HL-60 (cell line): ENCODE results near the gene SMPD1.

Source experiments
- DNase-seq, 2 experiments: peaks; one replicate each; pipeline ENCODE4 v3.0.0-alpha.2; 2010 to 2020; ENCODE audit warnings: low read depth in 1 of 2, low spot score in 1 of 2
- H3K27ac ChIP-seq: fragments of 250-450 bp; sonication (Bioruptor Pico); replicated peaks from 2 replicates; pipeline ENCODE4 v1.5.1; 2020; ENCODE audit warnings: mild to moderate bottlenecking, moderate library complexity
- H3K27me3 ChIP-seq: fragments of 250-450 bp; sonication (Bioruptor Pico); 2 replicates; pipeline ENCODE4 v1.5.1; 2021; ENCODE audit warnings: mild to moderate bottlenecking, moderate library complexity; ENCODE audit not compliant: insufficient read depth, poor library complexity, severe bottlenecking
- H3K4me3 ChIP-seq: replicated peaks from 2 replicates; pipeline ENCODE4 v1.5.1; 2011; ENCODE audit warnings: mild to moderate bottlenecking, control low read depth, low read length; ENCODE audit not compliant: insufficient read depth
- GABPA ChIP-seq: IDR thresholded peaks from 2 replicates; pipeline ENCODE4 v1.6.1; 2012; ENCODE audit warnings: low read depth
- POLR2AphosphoS5 ChIP-seq: IDR thresholded peaks from 2 replicates; pipeline ENCODE4 v1.6.1; 2012; ENCODE audit warnings: low read depth
- REST ChIP-seq: IDR thresholded peaks from 2 replicates; pipeline ENCODE4 v1.6.1; 2012; ENCODE audit warnings: low read depth; ENCODE audit not compliant: insufficient replicate concordance
- SPI1 ChIP-seq: IDR thresholded peaks from 2 replicates; pipeline ENCODE4 v1.6.1; 2012; ENCODE audit warnings: low read depth, mild to moderate bottlenecking, borderline replicate concordance
- TF ChIP-seq, protein P1 (sequence below): IDR thresholded peaks from one replicate; pipeline ENCODE4 v1.5.1; 2011; ENCODE audit warnings: low read length, control low read depth, inconsistent platforms; ENCODE audit not compliant: insufficient read depth

Gene SMPD1

GRCh38 chr11:6351782-6352382 is 38.4 kb upstream of the SMPD1 start:
- TF ChIP-seq REST (no peak), SPI1 (no peak), GABPA (no peak), POLR2AphosphoS5 (no peak)
- TF ChIP-seq, protein P1, sequence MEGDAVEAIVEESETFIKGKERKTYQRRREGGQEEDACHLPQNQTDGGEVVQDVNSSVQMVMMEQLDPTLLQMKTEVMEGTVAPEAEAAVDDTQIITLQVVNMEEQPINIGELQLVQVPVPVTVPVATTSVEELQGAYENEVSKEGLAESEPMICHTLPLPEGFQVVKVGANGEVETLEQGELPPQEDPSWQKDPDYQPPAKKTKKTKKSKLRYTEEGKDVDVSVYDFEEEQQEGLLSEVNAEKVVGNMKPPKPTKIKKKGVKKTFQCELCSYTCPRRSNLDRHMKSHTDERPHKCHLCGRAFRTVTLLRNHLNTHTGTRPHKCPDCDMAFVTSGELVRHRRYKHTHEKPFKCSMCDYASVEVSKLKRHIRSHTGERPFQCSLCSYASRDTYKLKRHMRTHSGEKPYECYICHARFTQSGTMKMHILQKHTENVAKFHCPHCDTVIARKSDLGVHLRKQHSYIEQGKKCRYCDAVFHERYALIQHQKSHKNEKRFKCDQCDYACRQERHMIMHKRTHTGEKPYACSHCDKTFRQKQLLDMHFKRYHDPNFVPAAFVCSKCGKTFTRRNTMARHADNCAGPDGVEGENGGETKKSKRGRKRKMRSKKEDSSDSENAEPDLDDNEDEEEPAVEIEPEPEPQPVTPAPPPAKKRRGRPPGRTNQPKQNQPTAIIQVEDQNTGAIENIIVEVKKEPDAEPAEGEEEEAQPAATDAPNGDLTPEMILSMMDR, result no peak
- no peak for DNase-seq
- H3K4me3 ChIP-seq, result no peak overlapping the region
- H3K27me3 ChIP-seq, result peaks cover 7% of the 10 kb centered on the region
- H3K27ac ChIP-seq, result no peak overlapping the region

DNA sequence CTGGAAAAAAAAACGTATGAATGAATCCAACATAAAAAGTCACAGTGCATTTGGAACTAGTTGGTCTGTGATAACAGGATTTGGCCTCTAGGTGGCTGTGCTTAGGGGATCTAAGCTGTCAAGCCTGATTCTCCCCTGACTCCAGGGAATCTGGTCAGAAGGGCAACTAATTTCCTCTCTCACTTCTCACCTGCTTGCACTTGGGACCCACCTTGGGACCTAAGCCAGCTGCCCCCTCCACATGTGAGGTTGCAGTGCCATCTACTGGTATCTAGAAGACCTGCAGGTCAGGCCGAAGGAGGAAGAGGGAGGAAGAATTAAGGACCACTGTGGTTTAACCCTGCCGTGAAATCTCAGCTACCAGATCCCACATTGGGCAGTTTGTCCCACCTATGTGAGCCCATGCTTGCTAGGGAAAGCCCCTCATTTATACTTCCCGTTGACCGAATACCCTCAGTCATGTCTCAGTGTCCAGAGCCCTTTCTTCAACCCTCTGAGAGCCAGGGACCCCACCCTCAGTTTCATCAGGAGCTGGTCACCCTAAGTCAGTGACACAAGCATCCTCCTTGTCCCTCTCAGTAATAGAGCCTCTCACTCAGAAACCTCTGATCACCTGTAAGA is 36.8 kb upstream of the SMPD1 start:
- H3K4me3 ChIP-seq, result no peak overlapping the region
- TF ChIP-seq SPI1, result peak; percentile 10; the same call in 1 of the 2 replicates
- TF ChIP-seq GABPA, result no peak
- no peak for TF ChIP-seq POLR2AphosphoS5
- TF ChIP-seq, protein P1, result peak; percentile 88
- peak; percentile 20 to 51 for DNase-seq
- no peak overlapping the region for H3K27ac ChIP-seq
- H3K27me3 ChIP-seq, result peaks cover 5% of the 10 kb centered on the region

GRCh38 chr11:6354651-6355485 is 35.4 kb upstream of the SMPD1 start:
- H3K4me3 ChIP-seq, result no peak overlapping the region
- peaks cover 5% of the 10 kb centered on the region for H3K27me3 ChIP-seq
- TF ChIP-seq GABPA, result no peak
- TF ChIP-seq SPI1, result no peak
- no peak for TF ChIP-seq POLR2AphosphoS5
- no peak for TF ChIP-seq REST
- TF ChIP-seq, protein P1, result no peak
- no peak for DNase-seq
- no peak overlapping the region for H3K27ac ChIP-seq
